DMS79 (cell line): ENCODE measurements around the gene KMT2C.
"Not testable (repeated sequence)": the region's sequence is repeated elsewhere in the genome, so short reads cannot be mapped to it uniquely, and the experiment has no call there.

Experiments used
- DNase-seq: peaks from one replicate; lab custom pipeline; 2025; lab: John Stamatoyannopoulos, UW

The KMT2C gene

GRCh38 chr7:152402384-152403250 is 33.2 kb downstream of the KMT2C start:
- DNase-seq = no peak

- DNase-seq = no peak
Observed at GRCh38 chr7:152399344-152399743, 36.5 kb downstream of the KMT2C start.

GRCh38 chr7:152395112-152395511 is 40.7 kb downstream of the KMT2C start:
- DNase-seq = no peak

GRCh38 chr7:152394214-152394613 is 41.6 kb downstream of the KMT2C start:
- not testable (repeated sequence) for DNase-seq

- no peak for DNase-seq
Observed at GRCh38 chr7:152392254-152392653, 43.5 kb downstream of the KMT2C start.

- not testable (repeated sequence) for DNase-seq
Observed at GRCh38 chr7:152386136-152386764, 49.6 kb downstream of the KMT2C start.

- not testable (repeated sequence) for DNase-seq
Observed at GRCh38 chr7:152384235-152385200, 51.3 kb downstream of the KMT2C start.

GRCh38 chr7:152383341-152384234 is 52.2 kb downstream of the KMT2C start:
- DNase-seq = no peak

GRCh38 chr7:152382244-152382643 is 53.6 kb downstream of the KMT2C start:
- no peak for DNase-seq

- not testable (repeated sequence) for DNase-seq
Observed at GRCh38 chr7:152380931-152381578, 54.7 kb downstream of the KMT2C start.

- DNase-seq = not testable (repeated sequence)
Observed at GRCh38 chr7:152378497-152378896, 57.3 kb downstream of the KMT2C start.

- DNase-seq = not testable (repeated sequence)
Observed at GRCh38 chr7:152376716-152377484, 58.9 kb downstream of the KMT2C start.

GRCh38 chr7:152370297-152370696 is 65.5 kb downstream of the KMT2C start:
- no peak for DNase-seq

- DNase-seq = no peak
Observed at GRCh38 chr7:152369518-152369917, 66.3 kb downstream of the KMT2C start.

GRCh38 chr7:152367170-152367569 is 68.6 kb downstream of the KMT2C start:
- DNase-seq = no peak

GRCh38 chr7:152366662-152367061 is 69.1 kb downstream of the KMT2C start:
- DNase-seq = no peak

- DNase-seq = no peak
Observed at GRCh38 chr7:152365982-152366603, 69.7 kb downstream of the KMT2C start.

GRCh38 chr7:152363798-152364197 is 72.0 kb downstream of the KMT2C start:
- DNase-seq = no peak
